ENCODE data around the gene PIAS2. TPM values are rescaled to one million over a fixed set of nuclear protein-coding genes. Genes with fewer than 3 reads are reported as not detected.

Gene PIAS2
- total RNA-seq, 1 donor = 38.5 TPM

DNA sequence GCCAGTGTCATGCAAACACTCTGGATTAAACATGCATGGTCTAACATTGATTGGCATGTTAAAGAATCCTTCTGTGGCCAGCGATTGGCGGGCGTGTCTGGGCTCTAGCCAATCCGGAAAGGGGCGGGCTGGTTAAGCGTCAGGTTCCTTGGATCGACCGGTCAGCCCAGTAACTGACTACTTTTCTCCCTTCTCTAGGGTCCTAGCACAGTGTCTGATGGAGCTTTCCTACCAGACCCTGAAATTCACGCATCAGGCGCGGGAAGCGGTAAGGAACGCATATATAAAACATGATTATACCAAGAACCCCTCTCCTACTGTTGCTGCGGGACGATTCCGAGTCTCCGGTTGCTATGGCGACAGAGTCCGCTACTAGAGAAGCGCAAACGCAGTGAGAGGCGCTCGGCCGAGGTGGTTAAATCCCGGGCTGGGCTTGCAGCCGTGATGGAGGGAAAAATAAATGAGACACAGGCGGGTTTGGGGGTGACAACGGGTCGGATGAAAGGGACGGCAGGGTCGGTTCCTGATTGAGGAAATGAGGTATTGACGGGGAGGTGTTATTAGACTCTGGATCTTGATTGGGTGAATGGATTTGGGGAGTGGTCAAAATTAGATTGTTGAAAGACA lies 29.5 kb upstream of the PIAS2 start:
- peak; percentile 63 for DNase-seq (ENCODE audit: low read depth)
- TF ChIP-seq, protein P1, sequence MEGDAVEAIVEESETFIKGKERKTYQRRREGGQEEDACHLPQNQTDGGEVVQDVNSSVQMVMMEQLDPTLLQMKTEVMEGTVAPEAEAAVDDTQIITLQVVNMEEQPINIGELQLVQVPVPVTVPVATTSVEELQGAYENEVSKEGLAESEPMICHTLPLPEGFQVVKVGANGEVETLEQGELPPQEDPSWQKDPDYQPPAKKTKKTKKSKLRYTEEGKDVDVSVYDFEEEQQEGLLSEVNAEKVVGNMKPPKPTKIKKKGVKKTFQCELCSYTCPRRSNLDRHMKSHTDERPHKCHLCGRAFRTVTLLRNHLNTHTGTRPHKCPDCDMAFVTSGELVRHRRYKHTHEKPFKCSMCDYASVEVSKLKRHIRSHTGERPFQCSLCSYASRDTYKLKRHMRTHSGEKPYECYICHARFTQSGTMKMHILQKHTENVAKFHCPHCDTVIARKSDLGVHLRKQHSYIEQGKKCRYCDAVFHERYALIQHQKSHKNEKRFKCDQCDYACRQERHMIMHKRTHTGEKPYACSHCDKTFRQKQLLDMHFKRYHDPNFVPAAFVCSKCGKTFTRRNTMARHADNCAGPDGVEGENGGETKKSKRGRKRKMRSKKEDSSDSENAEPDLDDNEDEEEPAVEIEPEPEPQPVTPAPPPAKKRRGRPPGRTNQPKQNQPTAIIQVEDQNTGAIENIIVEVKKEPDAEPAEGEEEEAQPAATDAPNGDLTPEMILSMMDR (IDR thresholded peaks at IDR 0.05; ENCODE audit: insufficient read depth, low read length) = no peak
- H3K4me3 ChIP-seq (ENCODE audit: low read depth, low read length) = peak overlapping the region; percentile 66

DNA sequence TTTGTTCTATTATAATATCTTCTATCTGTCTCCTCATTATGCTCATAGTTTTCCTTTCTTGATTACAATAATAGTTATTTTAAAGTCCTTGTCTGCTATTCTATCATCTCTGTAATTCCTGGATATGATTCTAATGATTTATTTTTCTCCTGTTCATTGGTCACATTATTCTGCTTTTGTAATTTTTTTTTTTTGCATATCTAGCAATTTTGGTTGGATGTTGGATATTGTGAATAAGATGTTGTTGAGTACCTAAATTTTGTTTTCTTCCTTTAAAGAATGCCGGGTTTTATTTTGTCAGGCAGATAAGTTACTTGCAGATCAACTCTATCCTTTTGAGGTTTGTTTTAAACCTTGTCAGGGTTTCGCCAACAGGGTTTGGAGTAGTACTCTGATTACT lies 25.3 kb upstream of the PIAS2 start:
- H3K4me3 ChIP-seq (ENCODE audit: low read depth, low read length) = no peak overlapping the region
- DNase-seq (ENCODE audit: low read depth) = no peak
- TF ChIP-seq, protein P1 (IDR thresholded peaks at IDR 0.05; ENCODE audit: insufficient read depth, low read length) = no peak

DNA sequence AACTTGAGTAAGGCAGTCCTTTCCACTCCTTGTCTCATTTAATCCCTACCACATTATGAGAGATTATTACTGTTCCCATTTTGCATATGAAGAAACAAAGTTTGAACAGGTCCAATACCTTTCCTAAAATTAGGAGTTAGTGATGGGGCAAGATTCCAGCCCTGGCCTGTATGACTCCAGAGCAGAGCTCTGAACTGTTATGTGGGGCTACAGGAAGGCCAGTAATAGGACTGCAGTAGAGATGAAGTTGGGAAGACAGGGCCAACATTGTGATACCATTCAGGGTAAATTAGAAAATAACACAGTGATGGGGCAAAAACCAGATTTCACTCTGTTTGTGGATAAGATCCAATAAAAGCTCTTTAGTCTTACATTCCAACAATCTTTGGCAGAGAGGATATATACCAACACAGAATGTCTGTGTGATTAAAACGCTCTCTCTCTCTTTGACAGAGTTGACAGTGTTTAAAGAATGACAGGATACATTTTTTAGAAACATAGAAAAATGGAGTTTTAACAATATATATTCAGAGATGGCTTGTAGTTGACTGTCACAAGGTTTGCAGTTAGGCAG lies 22.8 kb upstream of the PIAS2 start:
- H3K4me3 ChIP-seq (ENCODE audit: low read depth, low read length) = no peak overlapping the region
- TF ChIP-seq, protein P1 (IDR thresholded peaks at IDR 0.05; ENCODE audit: insufficient read depth, low read length) = no peak
- DNase-seq (ENCODE audit: low read depth) = peak; percentile 9

DNA sequence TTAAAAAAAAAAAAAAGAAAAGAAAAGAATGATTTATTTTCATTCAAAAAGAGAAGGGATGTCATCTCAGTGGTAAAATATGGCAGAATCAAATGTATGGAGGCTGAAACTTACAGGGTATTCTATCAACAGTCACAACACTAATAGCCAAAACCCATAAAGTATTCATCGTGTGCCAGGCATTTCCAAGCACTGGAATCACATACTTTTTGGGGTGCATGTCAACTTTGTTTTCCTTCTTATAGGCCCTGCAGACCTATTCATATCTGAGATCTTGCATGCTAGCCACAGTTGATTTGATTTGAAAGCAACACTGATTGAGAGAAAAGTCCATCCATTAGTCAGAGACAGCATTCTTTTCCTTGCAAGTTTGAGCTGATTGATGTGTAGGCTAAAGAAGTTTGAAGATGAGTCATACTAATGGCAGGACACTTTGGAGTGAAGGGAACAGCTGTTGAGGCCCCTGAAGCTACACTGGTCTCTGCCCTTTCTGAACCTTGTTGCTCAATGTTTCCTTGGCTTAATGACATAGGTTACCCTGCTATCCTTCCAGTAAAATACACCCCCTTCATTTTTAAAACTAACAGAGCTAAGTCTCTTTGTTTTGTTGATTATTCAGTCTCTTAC lies 22.1 kb upstream of the PIAS2 start:
- no peak overlapping the region for H3K4me3 ChIP-seq (ENCODE audit: low read depth, low read length)
- TF ChIP-seq, protein P1 (IDR thresholded peaks at IDR 0.05; ENCODE audit: insufficient read depth, low read length) = no peak
- peak; percentile 32 for DNase-seq (ENCODE audit: low read depth)

DNA sequence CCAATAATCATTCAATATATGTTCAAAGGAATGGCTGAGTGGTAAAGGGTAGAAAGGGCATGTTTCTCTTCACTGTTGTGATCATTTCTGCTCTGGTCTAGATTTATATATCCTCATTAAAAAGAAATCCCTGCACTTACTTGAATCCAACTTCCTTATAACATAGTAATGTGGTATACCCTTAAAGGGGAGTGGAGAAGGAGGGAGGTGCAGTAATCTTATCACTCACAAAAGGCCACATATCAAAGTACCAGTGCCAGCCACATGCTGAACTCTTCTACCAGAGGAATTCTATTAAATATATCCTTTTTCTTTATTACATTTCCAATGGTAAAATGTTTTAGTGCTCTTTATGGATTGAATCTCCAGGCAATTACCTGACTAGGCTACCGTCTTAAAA lies 3.3 kb upstream of the PIAS2 start:
- no peak overlapping the region for H3K4me3 ChIP-seq (ENCODE audit: low read depth, low read length)
- no peak for DNase-seq (ENCODE audit: low read depth)
- TF ChIP-seq, protein P1 (IDR thresholded peaks at IDR 0.05; ENCODE audit: insufficient read depth, low read length) = no peak

DNA sequence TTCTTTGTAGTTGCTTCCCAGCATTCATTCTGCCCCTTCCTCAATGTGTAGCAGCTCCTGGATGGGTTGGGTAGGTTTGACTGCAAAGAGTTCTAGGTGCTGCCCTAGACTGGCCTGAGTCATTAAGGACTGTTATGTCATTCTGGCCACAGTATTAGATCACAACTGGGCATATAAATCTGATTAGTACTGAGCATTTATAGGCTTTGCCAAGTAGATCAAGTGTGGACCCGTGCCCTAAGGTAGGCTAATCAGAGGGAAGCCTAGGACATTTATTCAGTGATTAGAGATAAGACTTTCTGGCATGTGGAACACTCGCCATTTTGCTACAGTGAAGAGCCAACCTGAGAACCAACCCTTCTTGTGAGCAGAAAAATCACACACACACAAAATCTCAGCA lies 2.8 kb upstream of the PIAS2 start:
- H3K4me3 ChIP-seq (ENCODE audit: low read depth, low read length) = no peak overlapping the region
- TF ChIP-seq, protein P1 (IDR thresholded peaks at IDR 0.05; ENCODE audit: insufficient read depth, low read length) = no peak
- no peak for DNase-seq (ENCODE audit: low read depth)
